ENCODE results near the gene TRIO.

The TRIO gene

DNA sequence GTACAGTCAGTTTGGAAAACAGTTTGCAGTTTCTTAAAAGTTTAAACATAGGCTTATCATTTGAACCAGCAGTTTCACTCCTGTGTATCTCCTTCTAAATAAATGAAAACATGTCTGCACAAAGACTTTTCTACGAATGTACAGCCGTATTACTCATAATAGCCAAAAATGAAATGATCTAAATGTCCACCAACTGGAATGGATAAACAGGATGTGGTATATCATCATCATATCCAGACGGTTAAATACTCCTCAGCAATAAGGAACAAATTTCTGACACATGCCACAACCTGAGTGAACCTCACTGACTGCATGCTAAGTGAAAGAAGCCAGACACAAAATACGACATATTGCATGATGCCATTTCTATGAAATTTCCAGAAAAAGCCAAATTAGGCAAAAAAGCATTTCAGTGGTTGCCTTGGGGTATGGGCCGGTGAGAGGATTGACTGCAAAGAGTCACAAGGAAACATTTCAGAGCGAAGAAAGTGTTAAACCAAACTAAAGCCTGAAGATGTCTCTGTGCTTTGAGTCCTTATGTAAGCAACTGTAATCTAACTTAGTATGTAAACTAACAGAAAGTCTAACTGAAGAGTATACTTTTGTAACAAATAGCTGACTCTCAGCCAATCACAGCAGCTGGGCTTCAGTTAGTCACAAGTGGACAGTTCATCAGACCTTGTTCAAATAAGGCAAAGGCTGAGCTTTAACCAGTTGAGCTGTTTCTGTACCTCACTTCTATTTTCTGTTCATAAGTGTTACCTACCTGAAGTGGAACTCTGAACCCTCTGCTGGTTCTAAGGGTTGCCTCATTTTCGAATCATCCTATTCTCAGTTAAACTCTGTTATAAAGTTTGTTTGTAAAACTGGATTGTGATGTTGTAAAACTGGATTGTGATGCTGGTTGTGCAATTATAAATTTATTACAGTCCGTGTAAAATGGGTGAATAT is 65.2 kb downstream of the TRIO start:
- H3K27ac ChIP-seq: no peak overlapping the region
- ChIA-PET POLR2A (ENCODE audit: low non-redundant PET) (no interaction called here), CTCF (no interaction called here)
- peak; percentile 73 for DNase-seq (ENCODE audit: low spot score)
- TF ChIP-seq, protein P1, sequence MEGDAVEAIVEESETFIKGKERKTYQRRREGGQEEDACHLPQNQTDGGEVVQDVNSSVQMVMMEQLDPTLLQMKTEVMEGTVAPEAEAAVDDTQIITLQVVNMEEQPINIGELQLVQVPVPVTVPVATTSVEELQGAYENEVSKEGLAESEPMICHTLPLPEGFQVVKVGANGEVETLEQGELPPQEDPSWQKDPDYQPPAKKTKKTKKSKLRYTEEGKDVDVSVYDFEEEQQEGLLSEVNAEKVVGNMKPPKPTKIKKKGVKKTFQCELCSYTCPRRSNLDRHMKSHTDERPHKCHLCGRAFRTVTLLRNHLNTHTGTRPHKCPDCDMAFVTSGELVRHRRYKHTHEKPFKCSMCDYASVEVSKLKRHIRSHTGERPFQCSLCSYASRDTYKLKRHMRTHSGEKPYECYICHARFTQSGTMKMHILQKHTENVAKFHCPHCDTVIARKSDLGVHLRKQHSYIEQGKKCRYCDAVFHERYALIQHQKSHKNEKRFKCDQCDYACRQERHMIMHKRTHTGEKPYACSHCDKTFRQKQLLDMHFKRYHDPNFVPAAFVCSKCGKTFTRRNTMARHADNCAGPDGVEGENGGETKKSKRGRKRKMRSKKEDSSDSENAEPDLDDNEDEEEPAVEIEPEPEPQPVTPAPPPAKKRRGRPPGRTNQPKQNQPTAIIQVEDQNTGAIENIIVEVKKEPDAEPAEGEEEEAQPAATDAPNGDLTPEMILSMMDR (conservative IDR thresholded peaks at IDR 0.05; ENCODE audit: low read depth): no peak

- CTCF ChIA-PET: no interaction called here
- DNase-seq (ENCODE audit: low spot score): no peak
- TF ChIP-seq, protein P1 (conservative IDR thresholded peaks at IDR 0.05; ENCODE audit: low read depth): no peak
- POLR2A ChIA-PET (ENCODE audit: low non-redundant PET): interaction anchor here (0.7 kb wide), 1 partner anchor 16 kb away, joined by 3 read pairs; no protein-coding TSS in a partner anchor
- H3K27ac ChIP-seq: peak overlapping the region; percentile 45
These were observed 66.2 kb downstream of the TRIO start for GRCh38 chr5:14209222-14209822.

GRCh38 chr5:14209836-14210235 is 66.7 kb downstream of the TRIO start:
- ChIA-PET CTCF (no interaction called here), POLR2A (ENCODE audit: low non-redundant PET) (interaction anchor here (0.7 kb wide), 1 partner anchor 16 kb away, joined by 3 read pairs; no protein-coding TSS in a partner anchor)
- H3K27ac ChIP-seq: peak overlapping the region; percentile 45
- no peak for DNase-seq (ENCODE audit: low spot score)
- TF ChIP-seq, protein P1 (conservative IDR thresholded peaks at IDR 0.05; ENCODE audit: low read depth): no peak

GRCh38 chr5:14210729-14211128 is 67.6 kb downstream of the TRIO start:
- no peak for DNase-seq (ENCODE audit: low spot score)
- no peak overlapping the region for H3K27ac ChIP-seq
- ChIA-PET POLR2A (ENCODE audit: low non-redundant PET) (no interaction called here), CTCF (interaction anchor here (0.6 to 1.3 kb wide), 4 partner anchors 16 to 624 kb away, joined by 3 to 6 read pairs (median 4); no protein-coding TSS in a partner anchor)
- TF ChIP-seq, protein P1 (conservative IDR thresholded peaks at IDR 0.05; ENCODE audit: low read depth): no peak

DNA sequence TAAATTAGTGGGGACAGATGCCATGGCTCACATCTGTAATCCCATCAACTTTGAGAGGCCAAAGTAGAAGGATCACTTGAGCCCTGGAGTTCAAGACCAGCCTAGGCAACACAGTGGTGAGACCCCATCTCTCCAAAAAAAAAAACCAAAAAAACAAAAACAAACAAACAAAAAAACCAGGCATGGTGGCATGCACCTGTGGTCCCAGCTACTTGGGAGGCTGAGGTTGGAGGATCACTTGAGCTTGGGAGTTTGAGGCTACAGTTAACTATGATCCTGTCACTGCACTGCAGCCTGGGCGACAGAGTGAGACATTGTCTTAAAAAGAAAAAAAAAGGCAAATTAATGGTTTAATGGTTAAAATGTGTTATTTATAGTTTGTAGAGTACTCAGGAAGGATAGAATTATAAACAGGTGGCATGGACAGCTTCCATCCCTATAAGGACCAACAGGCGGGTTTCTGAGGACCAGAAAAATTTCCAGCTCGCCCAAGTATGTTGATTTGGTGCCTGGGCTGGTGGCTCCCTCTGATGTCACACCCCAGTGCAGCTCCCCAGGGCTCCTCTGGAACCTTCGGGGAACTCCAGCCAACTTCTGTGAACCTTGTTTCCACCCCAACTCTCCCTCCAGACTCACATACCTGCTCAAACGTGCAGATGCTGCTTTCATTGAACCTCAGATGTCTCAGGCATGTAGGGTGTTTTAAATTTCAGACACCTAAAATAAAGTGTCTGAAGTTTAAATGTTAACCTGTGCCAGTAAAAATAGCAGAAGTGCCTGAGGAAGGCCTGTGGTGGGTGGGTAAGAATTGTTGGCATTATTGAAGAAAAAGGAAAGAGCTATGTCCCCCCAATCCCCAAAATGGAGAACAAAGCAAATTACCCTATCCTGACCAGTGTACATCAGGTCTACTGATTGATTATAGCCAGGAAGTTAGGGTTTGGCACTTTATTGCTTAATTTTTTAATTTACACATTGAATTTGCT is 69.0 kb downstream of the TRIO start:
- ChIA-PET CTCF (interaction anchor here (1.3 kb wide), 1 partner anchor 14 kb away, joined by 3 read pairs; no protein-coding TSS in a partner anchor), POLR2A (ENCODE audit: low non-redundant PET) (no interaction called here)
- H3K27ac ChIP-seq: no peak overlapping the region
- TF ChIP-seq, protein P1 (conservative IDR thresholded peaks at IDR 0.05; ENCODE audit: low read depth): no peak
- no peak for DNase-seq (ENCODE audit: low spot score)

DNA sequence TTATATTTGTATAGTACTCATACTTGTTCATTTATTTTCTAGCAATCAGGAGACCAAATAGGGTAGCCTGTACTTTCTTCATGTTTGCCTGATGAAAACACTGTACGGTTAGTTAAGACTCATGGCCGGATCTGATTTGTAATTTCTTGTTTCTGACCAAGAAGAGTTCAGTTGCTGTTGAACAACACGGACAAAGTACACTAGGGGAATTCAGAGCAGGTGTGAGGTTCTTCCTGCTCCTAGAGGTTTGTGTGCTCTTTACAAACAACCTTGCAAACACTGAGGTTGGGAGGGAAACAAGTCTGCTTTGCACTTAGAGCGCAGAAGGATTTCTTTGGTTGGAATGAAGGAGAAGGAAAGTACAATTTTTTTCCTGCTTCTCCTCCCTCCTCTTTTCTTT is 69.7 kb downstream of the TRIO start:
- POLR2A ChIA-PET (ENCODE audit: low non-redundant PET): no interaction called here
- H3K27ac ChIP-seq: no peak overlapping the region
- TF ChIP-seq, protein P1 (conservative IDR thresholded peaks at IDR 0.05; ENCODE audit: low read depth): no peak
- DNase-seq (ENCODE audit: low spot score): no peak
- CTCF ChIA-PET: no interaction called here

Data from RWPE1 (cell line).